ENCODE data around the gene MSRB3.

DNA sequence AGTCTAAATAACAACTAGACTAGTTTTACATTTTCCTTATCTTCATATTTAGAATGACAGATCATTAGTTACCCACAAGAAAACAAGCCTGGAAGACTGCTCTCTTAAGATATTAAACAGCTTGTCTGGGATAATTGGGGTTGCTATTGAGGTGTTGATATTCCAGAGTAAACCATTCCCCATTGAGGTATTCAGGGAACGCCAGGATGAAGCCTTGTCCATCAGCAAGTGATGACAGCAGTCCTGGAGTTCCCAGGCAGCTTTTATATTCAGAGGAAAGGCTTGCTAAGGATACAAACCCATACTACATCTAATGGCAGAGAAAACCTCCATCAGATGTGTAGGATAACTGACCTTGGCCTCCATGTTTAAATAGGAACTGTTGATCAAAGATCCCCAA lies 168.4 kb downstream of the MSRB3 start:
- TF ChIP-seq POLR2A (IDR thresholded peaks at IDR 0.05) = no peak
- TF ChIP-seq CTCF (IDR thresholded peaks at IDR 0.05) = no peak
